BLaER1 treated with 17β-estradiol and CSF1 and Interleukin-3, amounts not matched to agents 10 nM and 100 nM (cell line): ENCODE data around the gene CCDC121.

Source experiments
- H3K27ac ChIP-seq, 11 experiments: shearing (Covaris generic); formaldehyde crosslinking; 2 replicates each; pipeline ENCODE4 v1.8.1; 2022
- H3K27me3 ChIP-seq, 11 experiments: shearing (Covaris generic); formaldehyde crosslinking; 2 replicates each; pipeline ENCODE4 v1.8.1; 2022
- H3K36me3 ChIP-seq, 11 experiments: shearing (Covaris generic); formaldehyde crosslinking; 2 replicates each; pipeline ENCODE4 v1.8.1; 2022
- H3K4me1 ChIP-seq, 10 experiments: shearing (Covaris generic); formaldehyde crosslinking; 2 replicates each; pipeline ENCODE4 v1.8.1; 2022
- H3K4me2 ChIP-seq, 11 experiments: shearing (Covaris generic); formaldehyde crosslinking; 2 replicates each; pipeline ENCODE4 v1.8.1; 2022
- H3K4me3 ChIP-seq, 10 experiments: shearing (Covaris generic); formaldehyde crosslinking; 2 replicates each; pipeline ENCODE4 v1.8.1; 2022
- H3K9ac ChIP-seq, 11 experiments: shearing (Covaris generic); formaldehyde crosslinking; 2 replicates each; pipeline ENCODE4 v1.8.1; 2022
- H3K9me3 ChIP-seq, 11 experiments: shearing (Covaris generic); formaldehyde crosslinking; replicated peaks in 1 of 11; 2 replicates each; pipeline ENCODE4 v1.8.1; 2022
- H4K20me1 ChIP-seq, 11 experiments: shearing (Covaris generic); formaldehyde crosslinking; 2 replicates each; pipeline ENCODE4 v1.8.1; 2022
- Cebpa-rat ChIP-seq, 11 experiments: shearing (Covaris generic); IDR thresholded peaks; 2 replicates each; pipeline ENCODE4 v1.8.1; 2022

The CCDC121 gene

GRCh38 chr2:27581417-27582128 is 47.2 kb downstream of the CCDC121 start:
- Histone ChIP-seq H3K27me3 (no peaks in the 10 kb centered on the region), H3K4me2 (peak overlapping the region; percentile 48 to 98 (median 90); a peak in 21 of 22 replicates), H3K9ac (peak overlapping the region in 6 of 11 experiments; percentile 80 to 88 (median 86); a peak in 7 of 22 replicates), H3K9me3 (peaks cover 42 to 69% (median 59%) of the 10 kb centered on the region in 11 experiments), H3K4me1 (peaks cover 21 to 34% (median 28%) of the 10 kb centered on the region in 10 experiments), H3K27ac (peak overlapping the region; percentile 66 to 90 (median 86); a peak in 20 of 22 replicates), H3K36me3 (peaks cover 12 to 30% (median 16%) of the 10 kb centered on the region in 11 experiments; a peak in 19 of 22 replicates), H3K4me3 (peak overlapping the region in 3 of 10 experiments; percentile 70 to 89 (median 84); a peak in 2 of 20 replicates), H4K20me1 (peaks cover 0 to 15% (median 0%) of the 10 kb centered on the region in 11 experiments; a peak in 8 of 22 replicates)
- no peak for TF ChIP-seq Cebpa-rat (IDR thresholded peaks at IDR 0.05)
